Ramos (cell line): ENCODE measurements around the gene CSMD2.

Source experiments
- in situ Hi-C: fragments of 300-500 bp; cut with MboI; formaldehyde crosslinking; loops from one replicate; pipeline ENCODE4 v1.14.3; 2022; ENCODE audit warnings: low sequenced_read_pairs; ENCODE audit not compliant: unreplicated experiment

CSMD2 gene

GRCh38 chr1:33634806-33635205 lies 530.2 kb downstream of the CSMD2 start:
- in situ Hi-C loops: no loop called here

- in situ Hi-C loops: no loop called here
Observed at GRCh38 chr1:33634143-33634542, 530.9 kb downstream of the CSMD2 start.

GRCh38 chr1:33633019-33633801 lies 531.8 kb downstream of the CSMD2 start:
- in situ Hi-C loops: no loop called here

- in situ Hi-C loops: no loop called here
Observed at GRCh38 chr1:33630686-33631085, 534.3 kb downstream of the CSMD2 start.

- in situ Hi-C loops: no loop called here
Observed at GRCh38 chr1:33626801-33627200, 538.2 kb downstream of the CSMD2 start.

GRCh38 chr1:33624991-33625870 lies 539.8 kb downstream of the CSMD2 start:
- in situ Hi-C loops: no loop called here

GRCh38 chr1:33624261-33624990 lies 540.6 kb downstream of the CSMD2 start:
- in situ Hi-C loops: no loop called here

GRCh38 chr1:33623811-33624210 lies 541.2 kb downstream of the CSMD2 start:
- in situ Hi-C loops: no loop called here

- in situ Hi-C loops: no loop called here
Observed at GRCh38 chr1:33622757-33623156, 542.3 kb downstream of the CSMD2 start.

GRCh38 chr1:33618636-33619035 lies 546.4 kb downstream of the CSMD2 start:
- in situ Hi-C loops: no loop called here

- in situ Hi-C loops: no loop called here
Observed at GRCh38 chr1:33617451-33617850, 547.6 kb downstream of the CSMD2 start.

GRCh38 chr1:33616780-33617179 lies 548.2 kb downstream of the CSMD2 start:
- in situ Hi-C loops: no loop called here

GRCh38 chr1:33615546-33615945 lies 549.5 kb downstream of the CSMD2 start:
- in situ Hi-C loops: no loop called here

- in situ Hi-C loops: no loop called here
Observed at GRCh38 chr1:33610864-33611455, 554.1 kb downstream of the CSMD2 start.

- in situ Hi-C loops: no loop called here
Observed at GRCh38 chr1:33610391-33610790, 554.6 kb downstream of the CSMD2 start.

GRCh38 chr1:33609739-33610138 lies 555.3 kb downstream of the CSMD2 start:
- in situ Hi-C loops: no loop called here

- in situ Hi-C loops: no loop called here
Observed at GRCh38 chr1:33608825-33609400, 556.1 kb downstream of the CSMD2 start.

- in situ Hi-C loops: no loop called here
Observed at GRCh38 chr1:33607444-33608005, 557.5 kb downstream of the CSMD2 start.

GRCh38 chr1:33606272-33606671 lies 558.8 kb downstream of the CSMD2 start:
- in situ Hi-C loops: no loop called here

GRCh38 chr1:33602271-33602670 lies 562.8 kb downstream of the CSMD2 start:
- in situ Hi-C loops: no loop called here
